H4 (cell line): Measurements from ENCODE around the gene TM4SF4. TPM values are rescaled to one million over a fixed set of nuclear protein-coding genes. Genes with fewer than 3 reads are reported as not detected.

Experiments
- DNase-seq: peaks from one replicate; pipeline ENCODE4 v3.0.0-alpha.2; 2015; ENCODE audit warnings: low spot score
- total RNA-seq: library from RNA; depleted of rRNA; stranded (reverse); fragments of >200 nt; shearing (Covaris generic); gene quantifications from 2 replicates; pipeline ENCODE4 v1.2.3, GENCODE V29; 2014

Gene TM4SF4
- total RNA-seq, 1 experiment from 2014 or later, result not detected

GRCh38 chr3:149481491-149481890, 7.0 kb downstream of the TM4SF4 start:
- no peak for DNase-seq

- no peak for DNase-seq
These were observed 12.2 kb downstream of the TM4SF4 start for GRCh38 chr3:149486726-149487125.

GRCh38 chr3:149487598-149488197, 13.2 kb downstream of the TM4SF4 start:
- DNase-seq, result peak; percentile 34

DNA sequence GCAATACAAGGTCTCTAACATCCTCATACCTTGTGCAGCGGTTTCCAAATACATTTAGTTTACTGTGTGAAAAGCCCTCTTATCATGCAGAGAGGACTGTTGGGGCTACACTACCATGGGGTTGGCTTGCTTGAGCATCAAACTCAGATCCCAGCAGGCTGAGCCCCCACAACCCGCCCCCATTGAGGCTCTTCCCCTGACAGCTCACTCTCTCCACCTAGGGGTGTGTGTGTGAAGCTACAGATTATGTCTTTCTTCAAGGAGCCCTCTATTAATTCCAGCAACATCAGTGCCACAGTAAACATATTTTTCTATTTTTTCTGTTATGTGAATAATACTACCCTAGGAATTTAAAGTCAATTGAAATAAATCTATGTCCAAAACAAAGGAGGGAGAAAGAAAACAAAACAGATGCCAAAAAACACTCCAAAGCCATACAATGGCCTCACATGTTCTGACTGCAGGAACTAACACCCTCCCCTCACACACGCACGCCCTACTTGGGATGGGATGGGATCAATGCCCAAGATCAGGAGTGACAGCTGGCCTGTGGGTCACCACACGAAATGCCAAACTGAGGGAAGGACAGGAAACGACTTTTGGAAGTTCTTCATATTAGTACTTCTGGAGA, 14.7 kb downstream of the TM4SF4 start:
- DNase-seq, result peak; percentile 39

GRCh38 chr3:149490260-149490971, 15.9 kb downstream of the TM4SF4 start:
- no peak for DNase-seq

GRCh38 chr3:149493315-149494021, 19.0 kb downstream of the TM4SF4 start:
- DNase-seq, result no peak

- peak; percentile 74 for DNase-seq
These were observed 19.7 kb downstream of the TM4SF4 start for GRCh38 chr3:149494022-149494758.

- no peak for DNase-seq
These were observed 20.5 kb downstream of the TM4SF4 start for GRCh38 chr3:149494759-149495580.

DNA sequence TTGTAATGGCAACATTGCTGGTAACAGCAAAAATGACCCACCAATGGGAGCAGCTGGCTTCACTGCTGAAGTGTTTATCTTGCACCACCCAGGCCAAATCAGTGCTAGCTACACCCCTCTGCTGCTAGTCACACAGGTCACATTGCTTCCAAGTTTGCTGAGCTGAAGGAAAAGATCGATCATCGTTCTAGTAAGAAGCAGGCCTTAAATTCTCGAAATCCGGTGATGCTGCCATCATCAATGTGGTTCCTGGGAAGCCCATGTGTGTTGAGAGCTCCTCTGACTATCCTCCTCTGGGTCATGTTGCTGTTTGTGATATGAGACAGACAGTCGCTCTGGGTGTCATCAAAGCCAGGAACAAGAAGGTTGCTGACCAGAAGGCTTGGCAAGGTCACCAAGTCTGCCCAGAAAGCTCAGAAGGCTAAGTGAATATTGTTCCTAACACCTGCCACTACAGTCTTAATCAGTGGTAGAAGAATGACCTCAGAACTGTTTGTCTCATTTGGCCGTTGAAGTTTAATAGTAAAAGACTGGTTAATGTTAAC, 21.2 kb downstream of the TM4SF4 start:
- DNase-seq, result no peak

- no peak for DNase-seq
These were observed 22.4 kb downstream of the TM4SF4 start for GRCh38 chr3:149496891-149497290.

DNA sequence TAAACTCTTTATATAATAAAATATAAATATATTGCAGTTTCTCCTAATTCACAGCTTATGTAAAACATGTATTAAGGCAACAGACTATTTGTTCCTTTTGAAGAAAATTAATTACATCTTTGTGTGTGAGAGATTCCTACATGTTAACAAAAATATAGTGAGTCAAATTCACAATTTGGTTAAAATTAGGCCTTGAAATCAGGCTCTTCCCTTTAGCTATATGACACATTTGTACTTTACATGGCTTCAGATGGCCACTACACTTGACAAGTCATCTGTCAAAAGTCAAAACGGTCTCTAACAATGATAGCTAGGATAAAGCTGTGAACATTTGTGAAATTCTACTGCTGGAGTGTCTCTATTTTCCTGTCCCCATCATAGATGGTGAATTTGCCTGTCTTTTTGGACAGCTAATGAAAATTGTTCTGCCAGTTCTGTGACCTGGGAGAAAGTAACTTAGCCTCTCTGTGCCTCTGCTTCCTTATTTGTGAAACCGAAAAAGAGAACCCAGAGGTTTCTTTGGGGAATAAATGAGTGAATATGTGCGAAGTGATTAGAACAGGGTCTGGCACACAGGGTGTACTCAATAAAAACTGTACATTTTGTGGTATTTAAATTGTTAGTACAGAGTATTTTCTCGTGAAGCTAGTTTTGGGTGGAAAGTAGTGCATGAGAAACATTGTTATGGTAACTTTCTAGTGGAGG, 23.6 kb downstream of the TM4SF4 start:
- DNase-seq, result no peak

GRCh38 chr3:149501524-149501923, 27.0 kb downstream of the TM4SF4 start:
- DNase-seq, result no peak

GRCh38 chr3:149502438-149502837, 27.9 kb downstream of the TM4SF4 start:
- no peak for DNase-seq

- no peak for DNase-seq
These were observed 32.0 kb downstream of the TM4SF4 start for GRCh38 chr3:149506540-149506939.

DNA sequence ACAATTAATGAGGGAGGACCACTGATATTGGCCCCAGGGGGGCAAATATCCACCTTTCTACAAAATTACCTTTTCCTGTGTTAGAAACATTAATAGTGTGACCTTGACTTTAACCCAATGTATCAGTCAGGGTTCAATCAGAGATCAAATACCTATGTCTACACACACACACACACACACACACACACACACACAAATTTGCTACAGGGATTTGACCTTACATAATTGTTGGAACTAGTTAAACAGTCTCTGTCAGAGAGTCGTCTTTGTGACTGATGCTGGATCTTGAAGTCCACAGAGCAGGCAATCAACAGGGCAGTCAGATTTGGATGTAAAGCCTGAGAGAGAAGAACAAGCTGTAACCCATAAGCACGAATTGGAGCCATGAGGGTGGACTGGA, 32.5 kb downstream of the TM4SF4 start:
- no peak for DNase-seq

GRCh38 chr3:149507491-149508324, 33.2 kb downstream of the TM4SF4 start:
- DNase-seq, result peak; percentile 71

DNA sequence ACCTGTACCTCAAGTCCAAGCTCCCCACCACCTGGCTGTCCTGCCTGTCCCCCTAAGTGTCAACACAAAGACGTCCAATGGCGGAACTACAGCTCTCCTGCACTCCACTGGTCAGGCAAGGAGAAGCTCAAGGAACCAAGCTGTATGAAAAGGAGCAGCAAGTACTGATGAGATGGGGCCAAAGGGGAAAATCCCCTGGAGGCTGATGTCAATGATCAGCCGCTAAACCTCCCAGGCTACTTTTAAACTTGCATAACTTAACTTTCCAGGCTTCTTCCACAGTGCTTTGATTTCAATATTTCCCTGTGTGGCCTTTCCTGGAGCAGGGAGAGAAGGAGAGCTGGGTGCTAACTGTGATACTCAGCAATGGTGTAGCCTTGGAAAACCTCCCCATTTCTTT, 35.0 kb downstream of the TM4SF4 start:
- DNase-seq, result no peak

DNA sequence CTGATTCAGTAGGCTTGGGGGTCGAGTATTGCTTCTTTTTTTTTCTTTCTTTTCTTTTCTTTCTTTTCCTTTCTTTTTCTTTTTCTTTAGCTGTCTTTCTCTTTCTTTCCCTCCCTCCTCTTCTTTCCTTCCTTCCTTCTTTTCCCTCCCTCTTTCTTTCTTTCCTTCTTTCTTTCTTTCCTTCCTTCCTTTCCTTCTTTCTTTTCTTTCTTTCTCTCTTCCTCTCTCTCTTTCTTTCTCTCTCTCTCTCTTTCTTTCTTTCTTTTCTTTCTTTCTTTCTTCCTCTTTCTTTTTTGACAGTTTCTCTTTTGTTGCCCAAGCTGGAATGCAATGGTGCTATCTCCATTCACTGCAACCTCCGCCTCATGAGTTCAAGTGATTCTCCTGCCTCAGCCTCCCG, 36.0 kb downstream of the TM4SF4 start:
- DNase-seq, result no peak

GRCh38 chr3:149511040-149511626, 36.6 kb downstream of the TM4SF4 start:
- DNase-seq, result no peak
